Measurements from ENCODE around the gene DLG4.

The DLG4 gene

GRCh38 chr17:7213895-7214299, 5.7 kb downstream of the DLG4 start:
- DNase-seq = peak; percentile 98 to 99

GRCh38 chr17:7211491-7212273, 8.0 kb downstream of the DLG4 start:
- DNase-seq = no peak

GRCh38 chr17:7208754-7209460, 10.7 kb downstream of the DLG4 start:
- no peak for DNase-seq

GRCh38 chr17:7208027-7208571, 11.5 kb downstream of the DLG4 start:
- DNase-seq = no peak

GRCh38 chr17:7207120-7208001, 12.3 kb downstream of the DLG4 start:
- no peak for DNase-seq

- DNase-seq = no peak
Observed at GRCh38 chr17:7205561-7205960, 14.1 kb downstream of the DLG4 start.

GRCh38 chr17:7204828-7205461, 14.7 kb downstream of the DLG4 start:
- DNase-seq = peak; percentile 90 to 92

- no peak for DNase-seq
Observed at GRCh38 chr17:7204336-7204735, 15.3 kb downstream of the DLG4 start.

GRCh38 chr17:7203391-7203790, 16.2 kb downstream of the DLG4 start:
- no peak for DNase-seq

- DNase-seq = no peak
Observed at GRCh38 chr17:7196651-7197401, 22.8 kb downstream of the DLG4 start.

- no peak for DNase-seq
Observed at GRCh38 chr17:7195971-7196370, 23.7 kb downstream of the DLG4 start.

GRCh38 chr17:7192271-7192937, 27.2 kb downstream of the DLG4 start:
- no peak for DNase-seq

GRCh38 chr17:7191571-7192270, 27.9 kb downstream of the DLG4 start:
- peak; percentile 22 to 26 for DNase-seq

- no peak for DNase-seq
Observed at GRCh38 chr17:7191069-7191468, 28.6 kb downstream of the DLG4 start.

GRCh38 chr17:7190276-7190917, 29.2 kb downstream of the DLG4 start:
- no peak for DNase-seq

- no peak for DNase-seq
Observed at GRCh38 chr17:7186241-7186640, 33.4 kb downstream of the DLG4 start.

- DNase-seq = no peak
Observed at GRCh38 chr17:7184647-7185046, 35.0 kb downstream of the DLG4 start.

GRCh38 chr17:7184091-7184488, 35.5 kb downstream of the DLG4 start:
- DNase-seq = no peak

GRCh38 chr17:7183433-7184090, 36.1 kb downstream of the DLG4 start:
- no peak for DNase-seq

All from NCI-H1930 (cell line).